Measurements from ENCODE around the gene BAHD1. TPM values are rescaled to one million over a fixed set of nuclear protein-coding genes. Genes with fewer than 3 reads are reported as not detected.
A peak's percentile ranks its signal among the peaks of the same experiment; 100 is the strongest.

The BAHD1 gene
- total RNA-seq, 2 donors from 2014 or later: 16.6 to 20.3 TPM

DNA sequence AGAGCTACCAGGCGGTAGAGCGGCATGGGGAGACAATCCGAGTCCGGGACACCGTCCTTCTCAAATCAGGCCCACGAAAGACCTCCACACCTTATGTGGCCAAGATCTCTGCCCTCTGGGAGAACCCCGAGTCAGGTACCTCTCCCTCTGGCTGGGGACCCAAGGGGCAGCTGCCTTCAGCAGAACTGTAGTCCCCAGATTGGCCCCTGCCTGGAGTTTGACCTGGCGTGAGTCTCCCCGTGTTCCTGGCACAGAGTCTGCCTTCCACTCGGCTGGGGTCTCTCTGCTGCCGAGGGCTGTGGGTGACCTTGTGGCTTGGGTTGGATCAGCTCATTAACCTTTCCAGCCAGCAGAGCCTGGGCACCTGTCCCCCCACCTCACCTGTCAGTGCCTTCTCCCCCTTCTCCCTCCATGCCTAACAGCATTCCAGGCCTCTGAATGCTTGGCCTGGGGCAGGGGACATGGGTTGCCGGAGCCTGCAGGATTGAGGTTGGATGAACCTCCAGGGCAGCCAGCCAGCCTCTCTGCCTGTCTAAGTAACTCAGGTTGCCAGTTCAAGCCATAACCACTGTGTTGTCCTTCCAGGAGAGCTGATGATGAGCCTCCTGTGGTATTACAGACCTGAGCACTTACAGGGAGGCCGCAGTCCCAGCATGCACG is 23.3 kb downstream of the BAHD1 start:
- Mint-ChIP-seq H3K27ac (peak overlapping the region; percentile 50), H3K4me3 (no peak overlapping the region), H3K36me3 (ENCODE audit: low read depth) (peaks cover 37% of the 10 kb centered on the region), H3K27me3 (no peaks in the 10 kb centered on the region), H3K9me3 (no peaks in the 10 kb centered on the region), H3K4me1 (no peaks in the 10 kb centered on the region)
- no peak for ATAC-seq (replicated peaks)

- Mint-ChIP-seq H3K4me3 (no peak overlapping the region), H3K27ac (peak overlapping the region; percentile 50), H3K4me1 (peaks cover 6% of the 10 kb centered on the region), H3K9me3 (no peaks in the 10 kb centered on the region), H3K27me3 (no peaks in the 10 kb centered on the region), H3K36me3 (ENCODE audit: low read depth) (peaks cover 37% of the 10 kb centered on the region)
- no peak for ATAC-seq (replicated peaks)
Observed at GRCh38 chr15:40464595-40465185, 23.9 kb downstream of the BAHD1 start.

GRCh38 chr15:40465939-40466338 is 25.2 kb downstream of the BAHD1 start:
- peak overlapping the region; percentile 5 for H3K27ac Mint-ChIP-seq

GRCh38 chr15:40466426-40467260 is 25.9 kb downstream of the BAHD1 start:
- no peak overlapping the region for H3K4me3 Mint-ChIP-seq
- H3K9me3 Mint-ChIP-seq: no peaks in the 10 kb centered on the region
- peaks cover 37% of the 10 kb centered on the region for H3K36me3 Mint-ChIP-seq (ENCODE audit: low read depth)
- peaks cover 10% of the 10 kb centered on the region for H3K4me1 Mint-ChIP-seq
- H3K27ac Mint-ChIP-seq: peak overlapping the region; percentile 84
- H3K27me3 Mint-ChIP-seq: no peaks in the 10 kb centered on the region
- no peak for ATAC-seq (replicated peaks)

More at GRCh38 chr15:40465939-40466338, 25.2 kb downstream of the BAHD1 start:
- peaks cover 8% of the 10 kb centered on the region for H3K4me1 Mint-ChIP-seq
- H3K4me3 Mint-ChIP-seq: no peak overlapping the region
- H3K27me3 Mint-ChIP-seq: no peaks in the 10 kb centered on the region
- ATAC-seq (replicated peaks): no peak
- H3K36me3 Mint-ChIP-seq (ENCODE audit: low read depth): peaks cover 37% of the 10 kb centered on the region
- no peaks in the 10 kb centered on the region for H3K9me3 Mint-ChIP-seq

GRCh38 chr15:40467261-40467615 is 26.5 kb downstream of the BAHD1 start:
- Mint-ChIP-seq H3K36me3 (ENCODE audit: low read depth) (peaks cover 37% of the 10 kb centered on the region), H3K27ac (peak overlapping the region; percentile 84), H3K9me3 (no peaks in the 10 kb centered on the region), H3K4me1 (peaks cover 13% of the 10 kb centered on the region), H3K4me3 (no peak overlapping the region), H3K27me3 (no peaks in the 10 kb centered on the region)
- ATAC-seq (replicated peaks): no peak

DNA sequence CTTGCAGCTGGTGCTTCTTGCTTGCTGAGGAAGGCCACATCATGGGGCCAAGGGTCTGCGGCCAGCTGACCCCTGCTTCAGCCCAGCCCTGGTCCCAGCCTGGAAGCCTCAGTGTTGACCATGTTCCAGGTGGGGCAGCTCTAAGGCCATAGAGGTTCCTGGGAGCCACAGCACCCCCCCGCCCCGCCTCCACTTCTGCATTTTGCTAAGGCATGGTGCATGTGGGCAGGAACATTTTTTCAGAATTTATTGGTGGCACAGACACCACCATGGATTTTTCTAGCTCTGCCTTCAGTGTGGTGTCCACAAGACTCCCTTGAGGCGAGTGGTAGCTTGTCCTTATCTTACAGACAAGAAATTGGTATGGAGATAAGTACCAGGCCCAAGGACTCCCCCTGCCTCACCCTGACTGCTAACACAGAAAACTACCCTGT is 28.2 kb downstream of the BAHD1 start:
- H3K4me3 Mint-ChIP-seq: no peak overlapping the region
- no peak overlapping the region for H3K27ac Mint-ChIP-seq
- H3K9me3 Mint-ChIP-seq: no peaks in the 10 kb centered on the region

GRCh38 chr15:40469776-40470390 is 29.1 kb downstream of the BAHD1 start:
- H3K27ac Mint-ChIP-seq: peak overlapping the region; percentile 46
- H3K9me3 Mint-ChIP-seq: no peaks in the 10 kb centered on the region
- H3K4me1 Mint-ChIP-seq: peaks cover 13% of the 10 kb centered on the region
- H3K4me3 Mint-ChIP-seq: peak overlapping the region; percentile 40
- no peaks in the 10 kb centered on the region for H3K27me3 Mint-ChIP-seq
- ATAC-seq (replicated peaks): no peak
- peaks cover 16% of the 10 kb centered on the region for H3K36me3 Mint-ChIP-seq (ENCODE audit: low read depth)

More for the DNA sequence above, 28.2 kb downstream of the BAHD1 start:
- no peaks in the 10 kb centered on the region for H3K27me3 Mint-ChIP-seq
- H3K36me3 Mint-ChIP-seq (ENCODE audit: low read depth): peaks cover 25% of the 10 kb centered on the region
- ATAC-seq (replicated peaks): no peak
- H3K4me1 Mint-ChIP-seq: peaks cover 13% of the 10 kb centered on the region

GRCh38 chr15:40470423-40471104 is 29.8 kb downstream of the BAHD1 start, which contains the start of gene CHST14:
TSS of gene CHST14 (plus strand) at chr15:40470984. CDS start at chr15:40471214, 230 bp downstream.
- Mint-ChIP-seq H3K4me3 (peak within 1 kb of the TSS; percentile 88), H3K4me1 (peaks cover 13% of the 10 kb centered on the region), H3K27me3 (no peaks in the 10 kb centered on the region), H3K9me3 (no peaks in the 10 kb centered on the region), H3K36me3 (ENCODE audit: low read depth) (peaks cover 10% of the 10 kb centered on the region), H3K27ac (peak within 1 kb of the TSS; percentile 84)
- peak; percentile 70 for ATAC-seq (replicated peaks)

GRCh38 chr15:40471105-40471807 is 30.5 kb downstream of the BAHD1 start:
- Mint-ChIP-seq H3K4me3 (peak overlapping the region; percentile 88), H3K27ac (peak overlapping the region; percentile 84), H3K9me3 (no peaks in the 10 kb centered on the region), H3K36me3 (ENCODE audit: low read depth) (peaks cover 8% of the 10 kb centered on the region), H3K27me3 (no peaks in the 10 kb centered on the region), H3K4me1 (peaks cover 13% of the 10 kb centered on the region)
- peak; percentile 52 for ATAC-seq (replicated peaks)

DNA sequence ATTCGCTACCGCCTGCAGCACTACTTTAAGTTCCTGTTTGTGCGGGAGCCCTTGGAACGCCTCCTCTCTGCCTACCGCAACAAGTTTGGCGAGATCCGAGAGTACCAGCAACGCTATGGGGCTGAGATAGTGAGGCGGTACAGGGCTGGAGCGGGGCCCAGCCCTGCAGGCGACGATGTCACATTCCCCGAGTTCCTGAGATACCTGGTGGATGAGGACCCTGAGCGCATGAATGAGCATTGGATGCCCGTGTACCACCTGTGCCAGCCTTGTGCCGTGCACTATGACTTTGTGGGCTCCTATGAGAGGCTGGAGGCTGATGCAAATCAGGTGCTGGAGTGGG is 31.0 kb downstream of the BAHD1 start:
- H3K27ac Mint-ChIP-seq: peak overlapping the region; percentile 84
- peaks cover 13% of the 10 kb centered on the region for H3K4me1 Mint-ChIP-seq
- peak overlapping the region; percentile 88 for H3K4me3 Mint-ChIP-seq
- H3K36me3 Mint-ChIP-seq (ENCODE audit: low read depth): peaks cover 2% of the 10 kb centered on the region
- no peaks in the 10 kb centered on the region for H3K9me3 Mint-ChIP-seq
- H3K27me3 Mint-ChIP-seq: no peaks in the 10 kb centered on the region
- ATAC-seq (replicated peaks): peak; percentile 48

DNA sequence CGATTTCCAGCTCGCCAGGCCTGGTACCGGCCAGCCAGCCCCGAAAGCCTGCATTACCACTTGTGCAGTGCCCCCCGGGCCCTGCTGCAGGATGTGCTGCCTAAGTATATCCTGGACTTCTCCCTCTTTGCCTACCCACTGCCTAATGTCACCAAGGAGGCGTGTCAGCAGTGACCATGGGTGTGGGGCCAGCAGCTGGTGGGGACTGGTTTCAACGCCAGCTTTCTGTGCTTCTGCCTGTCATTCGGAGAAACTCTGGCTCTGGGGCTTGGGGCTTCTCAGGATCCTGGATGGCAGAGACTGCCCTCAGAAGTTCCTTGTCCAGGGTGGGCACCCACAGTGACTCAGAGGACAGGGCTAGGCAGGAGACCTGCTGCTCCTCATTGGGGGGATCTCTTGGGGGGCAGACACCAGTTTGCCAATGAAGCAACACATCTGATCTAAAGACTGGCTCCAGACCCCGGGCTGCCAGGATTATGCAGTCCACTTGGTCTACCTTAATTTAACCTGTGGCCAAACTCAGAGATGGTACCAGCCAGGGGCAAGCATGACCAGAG is 31.5 kb downstream of the BAHD1 start:
- Mint-ChIP-seq H3K36me3 (ENCODE audit: low read depth) (no peaks in the 10 kb centered on the region), H3K4me3 (peak overlapping the region; percentile 88), H3K4me1 (peaks cover 13% of the 10 kb centered on the region), H3K27me3 (no peaks in the 10 kb centered on the region), H3K9me3 (no peaks in the 10 kb centered on the region), H3K27ac (peak overlapping the region; percentile 84)
- ATAC-seq (replicated peaks): no peak

DNA sequence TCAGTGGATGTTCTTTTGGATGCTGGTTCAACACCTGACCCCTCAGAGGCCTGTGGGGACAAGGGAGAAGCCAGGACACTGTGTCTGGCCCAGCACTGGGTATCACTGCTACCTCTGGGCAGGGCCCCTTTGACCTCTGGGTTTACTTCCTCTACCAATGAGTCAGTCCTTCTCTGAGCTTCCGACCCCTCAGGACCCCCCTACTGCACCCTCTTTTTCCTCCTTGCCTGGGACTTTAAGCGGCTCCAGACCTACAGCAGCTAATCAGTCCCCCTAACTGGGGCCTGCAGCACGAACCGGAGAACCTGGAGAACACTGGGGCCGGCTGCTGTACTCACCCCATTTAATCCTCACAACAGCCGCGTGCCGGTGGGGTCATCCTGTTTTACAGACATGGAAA is 33.8 kb downstream of the BAHD1 start:
- Mint-ChIP-seq H3K27ac (peak overlapping the region; percentile 68), H3K27me3 (no peaks in the 10 kb centered on the region), H3K36me3 (ENCODE audit: low read depth) (no peaks in the 10 kb centered on the region), H3K9me3 (no peaks in the 10 kb centered on the region), H3K4me1 (peaks cover 8% of the 10 kb centered on the region), H3K4me3 (no peak overlapping the region)
- ATAC-seq (replicated peaks): no peak

GRCh38 chr15:40477642-40478327 is 37.0 kb downstream of the BAHD1 start:
- no peak for ATAC-seq (replicated peaks)
- H3K27me3 Mint-ChIP-seq: no peaks in the 10 kb centered on the region
- no peaks in the 10 kb centered on the region for H3K9me3 Mint-ChIP-seq
- no peaks in the 10 kb centered on the region for H3K36me3 Mint-ChIP-seq (ENCODE audit: low read depth)
- no peak overlapping the region for H3K27ac Mint-ChIP-seq
- no peak overlapping the region for H3K4me3 Mint-ChIP-seq
- H3K4me1 Mint-ChIP-seq: no peaks in the 10 kb centered on the region
